ENCODE data around the gene BTBD16. TPM values are rescaled to one million over a fixed set of nuclear protein-coding genes. Genes with fewer than 3 reads are reported as not detected.

The BTBD16 gene
- total and polyA plus RNA-seq, 2 of the 13 experiments (the other 11 are each of a cell fraction or from before 2014, with no cell fraction given) = 5.0 to 11.9 TPM

- 98% methylated on average over 2 of the region's 2 CpGs for WGBS (ENCODE audit: low lambda C conversion rate)
These were observed 27.5 kb upstream of the BTBD16 start for GRCh38 chr10:122243550-122243949.

More at GRCh38 chr10:122243550-122243949, 27.5 kb upstream of the BTBD16 start:
- H3K4me1 ChIP-seq (ENCODE audit: insufficient read depth, low read length) = no peaks in the 10 kb centered on the region
- H3K36me3 ChIP-seq (replicated peaks in 1 of 2; ENCODE audit: control insufficient read depth in 1 of 2, insufficient read depth in 2 of 2, low read length in 2 of 2) = peaks cover 11 to 24% of the 10 kb centered on the region in 2 experiments
- H2AFZ ChIP-seq (ENCODE audit: low read length) = no peak overlapping the region
- no peak for TF ChIP-seq SRSF9 (IDR thresholded peaks at IDR 0.05; ENCODE audit: borderline replicate concordance, insufficient read depth, low read depth, low read length, poor library complexity, severe bottlenecking)
- TF ChIP-seq TCF7L2 (IDR thresholded peaks at IDR 0.05; ENCODE audit: low read depth, low read length) = no peak
- no peak for TF ChIP-seq PITX1 (CRISPR knock-in tag; IDR thresholded peaks at IDR 0.05)
- no peak for TF ChIP-seq PHB2 (IDR thresholded peaks at IDR 0.05; ENCODE audit: partially characterized antibody)
- TF ChIP-seq ZNF646 (CRISPR knock-in tag; IDR thresholded peaks at IDR 0.05) = no peak
- no peak for TF ChIP-seq ZNF292 (CRISPR knock-in tag; IDR thresholded peaks at IDR 0.05; ENCODE audit: borderline replicate concordance, low read depth)
- no peak for TF ChIP-seq IKZF5 (CRISPR knock-in tag; IDR thresholded peaks at IDR 0.05)
- TF ChIP-seq ZNF572 (CRISPR knock-in tag; IDR thresholded peaks at IDR 0.05) = no peak
- TF ChIP-seq AHDC1 (CRISPR knock-in tag; IDR thresholded peaks at IDR 0.05; ENCODE audit: borderline replicate concordance) = no peak
- no peak for TF ChIP-seq RNF2 (conservative IDR thresholded peaks at IDR 0.05; ENCODE audit: low read depth)
- H3K27me3 ChIP-seq (ENCODE audit: control insufficient read depth in 1 of 2, insufficient read depth in 2 of 2, low read length in 2 of 2) = no peaks in the 10 kb centered on the region
- DNase-seq (ENCODE audit: low spot score) (no peak), ATAC-seq (no peak), FAIRE-seq (no peak)
- intact Hi-C loops (cut with micrococcal nuclease; ENCODE audit: unreplicated experiment) = no loop called here
- POLR2A ChIA-PET = no interaction called here
- BruUV-seq (replicated peaks) = no TSS peak
- no peaks in the 10 kb centered on the region for H4K20me1 ChIP-seq (ENCODE audit: insufficient read depth, low read length)
- H3K27ac ChIP-seq (ENCODE audit: extremely low read length, insufficient read depth, low read length) = no peak overlapping the region
- CTCF ChIA-PET (ENCODE audit: low intra/inter-chr PET ratio, low total read pairs) = no interaction called here
- no peaks in the 10 kb centered on the region for H3K79me2 ChIP-seq (ENCODE audit: insufficient read depth, low read length)
- in situ Hi-C loops (cut with HindIII; ENCODE audit: extremely low pct_ligation_motif_present, low pct_unique_long_range_greater_than_20kb) = no loop called here
- H3K4me2 ChIP-seq (ENCODE audit: low read depth, low read length) = no peak overlapping the region
- no peaks in the 10 kb centered on the region for H3K9me3 ChIP-seq (ENCODE audit: low read length)
- no peak overlapping the region for H3K4me3 ChIP-seq (replicated peaks in 1 of 3; ENCODE audit: insufficient read depth in 1 of 3, low read depth in 2 of 3, low read length in 3 of 3)
- no peak overlapping the region for H3K9ac ChIP-seq (ENCODE audit: insufficient read depth, low read depth, low read length)

All from HepG2 (cell line).